Central memory CD4-positive, alpha-beta T cell (primary cell): ENCODE results near the gene GCC1.

Experiments
- DNase-seq: peaks from one replicate; pipeline ENCODE4 v3.0.0; 2022
- total RNA-seq, 3 experiments: gene quantifications; one replicate each; lab custom pipeline; 2026; lab: John Stamatoyannopoulos, UW

The GCC1 gene
- total RNA-seq: 52.6 to 76.4 (median 70.0) reads per million in 3 experiments

DNA sequence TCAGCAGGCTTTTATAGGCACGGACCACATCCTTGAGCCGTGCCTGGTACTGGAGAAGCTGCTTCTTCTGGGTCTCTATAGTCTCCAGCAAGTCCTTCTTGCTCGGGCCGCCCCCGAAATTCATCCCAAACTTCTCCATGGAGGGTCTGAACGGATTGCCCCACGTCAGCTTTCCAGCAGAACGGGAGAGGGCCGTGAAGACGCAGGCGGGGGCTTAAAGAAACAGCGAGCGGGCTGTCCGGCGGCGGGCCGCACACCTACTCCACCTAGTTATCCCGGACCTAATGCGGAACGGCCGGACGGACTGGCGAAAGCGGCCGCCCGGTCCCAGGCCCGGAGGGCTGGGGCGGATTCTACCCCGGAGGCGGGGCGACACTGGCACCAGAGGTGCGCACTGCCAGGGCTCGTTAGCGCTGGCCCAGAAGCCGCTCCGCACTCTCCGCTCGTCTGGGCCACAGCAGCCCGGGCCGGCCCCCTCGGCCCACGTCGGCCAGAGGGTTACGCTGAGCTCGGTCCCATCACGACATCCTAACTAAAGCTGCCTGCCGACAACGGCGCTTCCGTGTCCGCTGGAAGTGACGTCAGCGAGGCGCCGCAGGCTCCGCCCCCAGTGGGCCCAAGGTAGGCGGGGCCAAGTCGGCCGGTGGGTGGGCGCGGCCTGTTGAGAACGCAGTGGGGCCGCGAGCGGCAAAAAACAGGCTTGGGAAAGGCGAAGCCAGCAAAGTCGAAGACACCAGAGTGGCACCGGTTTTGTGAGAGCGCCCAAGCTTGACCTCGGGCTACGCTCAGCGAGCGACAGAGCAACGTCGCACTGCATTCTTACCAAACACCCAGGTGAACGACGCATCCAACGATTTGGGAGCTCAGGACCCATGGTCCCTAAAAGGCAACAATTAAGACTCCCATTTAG lies at the start of gene GCC1:
GCC1 (minus strand) TSS at position 553 of the 910 bp plus-strand sequence; CDS start at position 139, 414 bp downstream.
- DNase-seq: peak; percentile 88

GRCh38 chr7:127632276-127632910 lies 47.0 kb upstream of the GCC1 start:
- DNase-seq: no peak

DNA sequence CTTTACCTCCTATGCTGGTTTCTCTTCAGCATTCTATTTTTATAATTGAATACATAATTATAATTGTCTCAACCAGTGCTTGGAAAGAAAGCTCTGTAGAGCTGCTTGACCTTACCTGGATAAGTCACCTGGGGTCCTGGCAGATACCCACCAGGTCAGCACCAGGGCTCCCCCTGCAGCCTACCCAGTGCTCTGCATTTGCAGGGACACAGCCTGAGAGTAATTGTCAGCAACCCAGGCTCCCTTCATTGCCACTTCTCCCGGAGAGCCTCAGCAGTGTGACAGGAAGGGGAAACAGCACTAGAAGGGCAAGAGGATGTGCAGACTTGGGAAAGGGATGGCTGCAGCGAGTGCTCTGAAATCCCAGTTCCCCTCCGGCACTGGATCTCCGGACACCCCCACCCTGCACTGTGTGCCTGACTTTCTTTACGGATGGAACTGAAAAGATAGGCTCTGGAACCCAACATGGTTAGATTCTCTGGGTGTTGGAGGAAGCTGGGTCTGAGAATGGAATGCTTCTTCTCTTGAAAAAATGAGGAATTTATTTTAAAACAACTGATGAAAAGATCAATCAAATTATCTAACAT lies 44.0 kb upstream of the GCC1 start:
- DNase-seq: no peak

GRCh38 chr7:127628445-127628844 lies 43.0 kb upstream of the GCC1 start:
- DNase-seq: no peak

DNA sequence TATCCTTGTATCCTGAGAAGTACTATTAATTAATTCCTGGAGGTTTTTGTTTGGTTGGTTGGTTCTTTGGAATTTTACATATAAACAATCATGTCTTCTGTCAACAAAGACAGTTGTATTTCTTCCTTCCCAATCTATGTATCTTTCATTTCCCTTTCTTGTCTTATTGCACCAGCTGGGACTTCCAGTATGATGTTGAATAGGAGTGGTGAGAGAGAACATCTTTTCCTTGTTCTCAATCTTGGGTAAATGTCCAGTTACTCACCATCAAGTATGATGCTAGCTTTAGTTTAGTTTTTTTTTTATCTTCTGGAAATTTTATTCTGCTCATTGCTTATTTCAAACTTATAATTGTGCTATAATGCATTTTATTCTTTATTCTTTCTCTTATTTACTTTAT lies 39.9 kb upstream of the GCC1 start:
- no peak for DNase-seq

DNA sequence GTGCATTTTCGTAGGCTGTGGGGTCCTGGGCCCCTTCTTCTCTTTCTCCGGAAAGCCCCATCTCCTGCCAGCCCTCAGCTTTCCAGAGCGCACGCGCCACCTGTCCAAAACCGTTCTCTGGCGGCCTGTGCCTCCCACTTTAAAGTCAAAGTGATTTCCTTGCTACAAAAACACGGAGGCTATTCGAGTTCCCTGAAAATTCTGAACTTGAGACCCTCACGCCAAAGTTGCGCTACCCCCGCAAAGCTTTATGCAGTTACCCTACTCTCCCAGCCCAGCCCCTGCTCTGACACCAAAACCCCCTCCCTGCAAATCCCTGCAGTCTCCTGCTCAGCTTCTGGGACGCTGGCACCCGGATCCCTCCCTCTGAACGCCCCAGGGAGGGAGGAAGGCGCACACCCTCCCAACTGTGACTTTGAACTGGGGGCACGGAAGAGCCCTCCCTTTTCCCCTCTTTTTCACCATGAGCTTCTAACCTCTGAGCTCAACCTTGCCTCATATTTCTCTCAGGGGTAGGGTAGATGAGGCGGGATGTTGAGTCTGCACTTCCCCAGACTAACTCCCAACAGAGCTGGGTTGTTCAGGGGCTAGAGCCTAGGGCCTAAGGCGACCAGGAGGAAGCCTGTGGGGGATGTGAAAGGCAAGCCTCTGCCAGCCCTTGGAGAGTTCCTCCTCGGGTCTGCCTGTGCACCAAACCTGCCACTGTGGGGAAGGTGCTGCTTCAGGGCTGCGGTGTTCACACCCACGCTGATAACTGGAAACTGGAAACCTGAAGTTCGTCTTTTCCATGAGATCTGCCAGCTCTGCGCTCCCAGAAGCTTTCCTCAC lies 35.2 kb upstream of the GCC1 start:
- DNase-seq: no peak

DNA sequence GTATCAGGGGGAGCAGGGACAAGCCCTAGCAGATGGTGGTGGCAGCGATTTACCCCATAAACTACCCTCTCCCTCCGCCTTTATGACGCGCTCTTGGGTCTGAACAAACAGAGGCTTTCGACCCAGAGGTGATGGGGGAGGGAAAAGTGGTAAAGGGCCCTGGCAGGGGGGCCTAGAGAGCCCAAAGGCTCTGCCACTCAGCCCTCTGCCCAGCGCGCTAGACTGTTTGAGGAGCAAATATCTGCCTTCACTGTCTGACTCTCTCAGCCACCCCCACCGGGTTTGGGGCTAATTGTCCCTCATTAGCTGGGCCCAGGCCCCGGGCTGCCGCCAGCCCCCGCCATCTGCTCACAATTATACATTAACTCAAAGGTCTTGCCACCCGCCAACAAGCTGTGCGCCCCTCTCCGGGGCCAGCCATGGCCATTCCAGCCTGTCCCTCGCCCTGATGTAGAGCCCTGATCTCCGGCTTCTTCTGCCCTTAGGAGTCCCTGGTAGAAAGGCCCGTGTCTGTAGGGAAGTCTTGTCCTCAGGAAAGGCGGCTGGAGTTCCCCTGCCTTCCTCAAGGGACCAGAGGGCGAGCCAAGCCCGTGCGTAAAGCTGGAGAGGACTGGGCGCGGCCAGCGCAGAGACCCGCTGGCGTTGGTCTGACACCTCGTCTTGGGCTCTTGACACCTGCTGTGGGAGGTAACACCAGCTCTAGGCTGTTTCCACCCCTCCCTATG lies 34.4 kb upstream of the GCC1 start:
- DNase-seq: no peak

GRCh38 chr7:127618775-127619174 lies 33.4 kb upstream of the GCC1 start:
- no peak for DNase-seq

DNA sequence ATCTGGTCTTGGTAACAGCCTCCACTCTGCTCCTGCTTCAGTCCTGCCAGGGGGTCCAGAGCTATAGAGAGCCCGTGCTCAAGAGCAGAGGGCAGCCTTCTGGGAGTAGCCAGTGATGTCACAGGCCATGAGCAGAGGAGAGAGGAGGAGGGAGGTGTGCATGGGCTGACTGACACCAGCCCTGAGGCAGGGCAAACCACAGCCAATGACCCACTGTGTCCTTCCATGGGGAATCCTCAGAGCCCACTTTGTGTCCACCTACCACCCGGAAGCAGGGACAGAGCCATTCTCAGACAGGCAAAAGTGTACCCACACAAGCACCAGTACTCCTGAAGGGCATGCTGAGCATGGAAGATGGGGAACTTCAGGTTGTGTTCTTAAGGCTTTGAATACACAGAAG lies 32.6 kb upstream of the GCC1 start, which contains the start of gene PAX4:
PAX4 (minus strand) TSS at position 101 of the 400 bp plus-strand sequence. CDS start 2,214 bp downstream, outside the sequence.
- no peak for DNase-seq

- DNase-seq: no peak
Measured at GRCh38 chr7:127616724-127617123, 31.3 kb upstream of the GCC1 start.

DNA sequence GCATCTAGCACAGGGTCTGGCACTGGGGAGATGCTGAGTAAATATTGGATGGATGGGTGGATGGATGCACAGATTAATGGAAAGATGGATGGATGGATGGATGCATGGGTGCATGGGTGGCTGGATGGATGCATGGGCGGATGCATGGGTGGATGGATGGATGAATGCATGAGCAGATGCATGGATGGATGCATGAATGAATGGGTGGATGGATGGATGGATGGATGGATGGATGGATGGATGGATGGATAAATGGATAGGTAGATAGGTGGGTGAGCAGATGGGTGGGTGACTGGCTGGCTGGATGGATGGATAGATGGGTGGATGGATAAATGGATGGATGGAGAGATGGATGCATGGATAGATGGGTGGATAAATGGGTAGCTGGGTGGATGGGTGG lies 26.9 kb upstream of the GCC1 start:
- no peak for DNase-seq

DNA sequence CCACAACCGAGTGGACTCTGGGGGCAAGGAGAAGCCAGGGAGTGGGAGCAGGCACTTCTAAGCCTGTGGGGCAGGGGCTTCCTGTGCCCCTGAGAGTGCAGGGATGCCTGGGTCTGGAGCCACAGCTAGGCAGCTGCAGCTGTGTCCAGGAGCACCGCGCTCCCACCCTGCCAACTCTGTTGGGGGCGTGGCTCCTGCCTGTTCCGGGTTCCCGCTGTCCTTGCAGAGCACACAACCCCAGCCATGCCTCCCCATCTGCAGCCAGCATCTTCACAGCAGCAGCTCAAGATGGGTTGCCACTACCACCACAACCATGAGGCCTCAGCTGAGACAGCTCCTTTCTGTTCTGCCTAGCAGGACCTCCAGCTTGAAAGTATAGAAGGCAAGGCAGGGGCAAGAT lies 23.9 kb upstream of the GCC1 start:
- no peak for DNase-seq

DNA sequence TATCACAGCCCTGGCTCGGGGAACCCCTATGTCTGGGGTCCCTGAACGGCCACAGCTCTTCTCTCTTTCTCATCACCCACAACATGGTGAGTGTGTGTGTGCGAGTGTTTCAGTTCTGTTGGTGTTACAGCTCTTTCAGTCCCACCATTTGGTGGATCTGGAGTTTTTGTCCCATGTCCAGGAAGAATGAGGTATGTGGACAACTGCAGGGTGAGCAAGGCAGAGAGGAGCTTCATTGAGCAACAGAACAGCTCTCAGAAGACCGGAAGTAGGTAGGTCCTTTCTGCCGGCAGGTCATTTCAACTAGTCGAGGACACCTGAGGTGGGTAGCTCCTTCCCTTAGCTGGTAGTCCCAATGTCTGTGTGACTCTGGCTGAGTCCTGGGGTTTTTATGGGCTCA lies 23.1 kb upstream of the GCC1 start:
- DNase-seq: no peak

- no peak for DNase-seq
Measured at GRCh38 chr7:127600885-127601284, 15.5 kb upstream of the GCC1 start.

GRCh38 chr7:127598318-127598717 lies 12.9 kb upstream of the GCC1 start:
- no peak for DNase-seq

GRCh38 chr7:127595737-127596136 lies 10.3 kb upstream of the GCC1 start:
- DNase-seq: no peak

- DNase-seq: no peak
Measured at GRCh38 chr7:127594490-127594889, 9.1 kb upstream of the GCC1 start.

DNA sequence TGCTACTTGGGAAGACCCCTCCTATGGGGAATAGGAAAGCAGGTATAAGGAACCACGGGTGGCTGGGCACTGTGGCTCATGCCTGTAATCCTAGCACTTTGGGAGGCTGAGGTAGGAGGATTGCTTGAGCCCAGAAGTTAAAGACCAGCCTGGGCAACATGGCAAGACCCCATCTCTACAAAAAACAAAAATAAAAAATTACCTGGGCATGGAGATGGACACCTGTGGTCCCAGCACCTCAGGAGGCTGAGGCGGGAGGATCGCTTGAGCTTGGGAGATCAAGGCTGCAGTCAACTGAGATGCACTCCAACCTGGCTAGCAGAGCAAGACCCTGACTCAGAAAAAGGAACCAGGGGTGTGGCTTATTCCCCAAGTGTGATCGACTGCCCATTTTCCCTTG lies 7.2 kb upstream of the GCC1 start:
- DNase-seq: no peak

GRCh38 chr7:127591591-127591990 lies 6.2 kb upstream of the GCC1 start:
- no peak for DNase-seq

GRCh38 chr7:127591189-127591588 lies 5.8 kb upstream of the GCC1 start:
- DNase-seq: no peak

- no peak for DNase-seq
Measured at GRCh38 chr7:127589896-127590295, 4.5 kb upstream of the GCC1 start.
